Adrenal gland (tissue), 12 donors: ENCODE measurements around the gene SVIL. TPM values are rescaled to one million over a fixed set of nuclear protein-coding genes. Genes with fewer than 3 reads are reported as not detected.
"Not testable (repeated sequence)": the region's sequence is repeated elsewhere in the genome, so short reads cannot be mapped to it uniquely, and the experiment has no call there.

ENCODE experiments used
- DNase-seq, 7 donors: peaks; one replicate each; pipeline ENCODE4 v3.0.0-alpha.2; 2019 to 2020
- H3K27ac ChIP-seq, 5 donors: fragments of 200-600 bp; sonication (generic) in 4 of 5; 1 replicate in 3 of 5; 2 replicates in 2 of 5; pipeline versions ENCODE4 v1.5.1 to v1.8.0; 2016 to 2020; ENCODE audit warnings: mild to moderate bottlenecking in 1 of 5
- H3K27me3 ChIP-seq: fragments of 200-600 bp; 2 replicates; pipeline ENCODE4 v1.8.0; 2021
- H3K36me3 ChIP-seq, 2 donors: fragments of 200-600 bp; replicated peaks in 1 of 2; 1 replicate in 1 of 2; 2 replicates in 1 of 2; pipeline versions ENCODE4 v1.5.1 to v1.8.0; 2018 to 2022
- H3K4me1 ChIP-seq, 2 donors: fragments of 200-600 bp; replicated peaks in 1 of 2; 1 replicate in 1 of 2; 2 replicates in 1 of 2; pipeline versions ENCODE4 v1.5.1 to v1.8.0; 2018 to 2021
- H3K4me3 ChIP-seq, 4 donors: fragments of 200-600 bp; sonication (generic) in 3 of 4; one replicate each; pipeline ENCODE4 v1.5.1; 2016 to 2018
- H3K9me3 ChIP-seq, 3 donors: fragments of 200-600 bp; sonication (generic) in 1 of 3; replicated peaks in 1 of 3; 1 replicate in 2 of 3; 2 replicates in 1 of 3; pipeline versions ENCODE4 v1.5.1 to v1.8.0; 2016 to 2021
- POLR2A ChIP-seq, 2 donors: fragments of 450-650 bp; IDR thresholded peaks; one replicate each; pipeline ENCODE4 v1.6.1; 2017; ENCODE audit warnings: antibody characterized with exemption in 2 of 2, mild to moderate bottlenecking in 2 of 2, moderate library complexity in 1 of 2
- WGBS, 4 donors: extraction: QIAGEN DNeasy Blood & Tissue Kit in 2 of 4; methylation state at CpG; one replicate each; pipeline versions ENCODE4 v1.1.5 to v1.1.7; 2013 to 2017; 5-methylcytosine and 5-hydroxymethylcytosine counted together
- intact Hi-C, 2 donors: fragments of 100-400 bp; cut with DNase I; formaldehyde crosslinking; loops; one replicate each; pipeline versions ENCODE4 v1.14.1 to v1.15.0; 2022 to 2023
- polyA plus RNA-seq, 3 donors: library from polyadenylated mRNA; stranded (reverse); fragments of 200-250 nt in 2 of 3; fragments of 350-450 nt in 1 of 3; fragmentation: Illumina TruSeq in 1 of 3; extraction: RNeasy Lipid Tissue Mini Kit (QIAGEN cat#74804) in 1 of 3; gene quantifications; one replicate each; pipeline ENCODE4 v1.2.3, GENCODE V29; 2013 to 2014
- total RNA-seq, 9 donors: library from RNA; depleted of rRNA in 4 of 9; stranded (reverse); fragments of >200 nt in 4 of 9; fragments of 120-200 nt in 1 of 9; fragmentation: NEBNext Ultra II Directional in 1 of 9; extraction: Animal tissue kit (Norgen Biotek cat#: 25700) in 1 of 9; gene quantifications; one replicate each; pipeline versions ENCODE4 v1.1.0 to v1.2.4, GENCODE V29; 2013 to 2023
- TF ChIP-seq, protein P1 (sequence below), 6 experiments: fragments of 450-650 bp in 4 of 6; fragments of 200-600 bp in 2 of 6; sonication (generic) in 1 of 6; IDR thresholded peaks; 1 replicate in 5 of 6; 2 replicates in 1 of 6; pipeline versions ENCODE4 v1.5.1 to v1.8.0; 2016 to 2021; ENCODE audit warnings: antibody characterized with exemption in 6 of 6, mild to moderate bottlenecking in 2 of 6, moderate library complexity in 1 of 6
- donor health status: healthy with polysubstance abuse.
- donor health status: Bipolar disorder and iron deficiency.
- donor health status: DM: yes; HTN: yes; CAD: no.
- donor health status: DM: no; HTN: no; CAD: no.
- donor health status: DM: no; HTN: no; CAD: no.
- donor health status: DM: yes; HTN: yes; CAD: no.

SVIL gene
- total and polyA plus RNA-seq, 12 donors, result 6.7 to 73.1 (median 26.0) TPM

DNA sequence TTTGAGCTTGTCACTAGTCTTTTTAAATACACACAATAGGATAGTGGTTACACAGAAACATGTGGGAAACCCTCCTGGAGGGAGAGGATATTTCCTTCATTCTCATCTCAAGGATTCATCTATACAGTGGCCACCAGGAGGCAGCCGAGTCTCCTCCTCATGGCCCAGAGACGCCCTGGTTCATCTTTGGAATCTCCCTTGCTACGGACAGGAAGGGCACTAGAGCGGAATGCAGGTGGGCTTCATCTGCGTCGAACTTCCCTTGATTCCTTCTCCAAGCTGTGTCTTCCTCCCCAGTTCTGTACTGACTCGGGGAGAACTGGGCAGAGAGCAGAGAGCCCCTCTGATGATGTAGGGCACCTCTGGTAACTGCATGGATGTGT is 146.9 kb downstream of the SVIL start:
- H3K27ac ChIP-seq, H3K9me3 ChIP-seq, intact Hi-C loops, H3K27me3 ChIP-seq, H3K4me3 ChIP-seq, H3K4me1 ChIP-seq: not testable (repeated sequence)
- WGBS, 4 donors, result 61 to 77% (median 72%) methylated on average over 7 of the region's 7 CpGs
- TF ChIP-seq, protein P1, sequence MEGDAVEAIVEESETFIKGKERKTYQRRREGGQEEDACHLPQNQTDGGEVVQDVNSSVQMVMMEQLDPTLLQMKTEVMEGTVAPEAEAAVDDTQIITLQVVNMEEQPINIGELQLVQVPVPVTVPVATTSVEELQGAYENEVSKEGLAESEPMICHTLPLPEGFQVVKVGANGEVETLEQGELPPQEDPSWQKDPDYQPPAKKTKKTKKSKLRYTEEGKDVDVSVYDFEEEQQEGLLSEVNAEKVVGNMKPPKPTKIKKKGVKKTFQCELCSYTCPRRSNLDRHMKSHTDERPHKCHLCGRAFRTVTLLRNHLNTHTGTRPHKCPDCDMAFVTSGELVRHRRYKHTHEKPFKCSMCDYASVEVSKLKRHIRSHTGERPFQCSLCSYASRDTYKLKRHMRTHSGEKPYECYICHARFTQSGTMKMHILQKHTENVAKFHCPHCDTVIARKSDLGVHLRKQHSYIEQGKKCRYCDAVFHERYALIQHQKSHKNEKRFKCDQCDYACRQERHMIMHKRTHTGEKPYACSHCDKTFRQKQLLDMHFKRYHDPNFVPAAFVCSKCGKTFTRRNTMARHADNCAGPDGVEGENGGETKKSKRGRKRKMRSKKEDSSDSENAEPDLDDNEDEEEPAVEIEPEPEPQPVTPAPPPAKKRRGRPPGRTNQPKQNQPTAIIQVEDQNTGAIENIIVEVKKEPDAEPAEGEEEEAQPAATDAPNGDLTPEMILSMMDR (IDR thresholded peaks at IDR 0.05), result peak in 3 of 6 experiments; percentile 16 to 20 (median 20)
- peak in 1 of 7 donors; percentile 42 for DNase-seq
- H3K36me3 ChIP-seq, result peaks cover 0 to 42% of the 10 kb centered on the region in 2 donors

DNA sequence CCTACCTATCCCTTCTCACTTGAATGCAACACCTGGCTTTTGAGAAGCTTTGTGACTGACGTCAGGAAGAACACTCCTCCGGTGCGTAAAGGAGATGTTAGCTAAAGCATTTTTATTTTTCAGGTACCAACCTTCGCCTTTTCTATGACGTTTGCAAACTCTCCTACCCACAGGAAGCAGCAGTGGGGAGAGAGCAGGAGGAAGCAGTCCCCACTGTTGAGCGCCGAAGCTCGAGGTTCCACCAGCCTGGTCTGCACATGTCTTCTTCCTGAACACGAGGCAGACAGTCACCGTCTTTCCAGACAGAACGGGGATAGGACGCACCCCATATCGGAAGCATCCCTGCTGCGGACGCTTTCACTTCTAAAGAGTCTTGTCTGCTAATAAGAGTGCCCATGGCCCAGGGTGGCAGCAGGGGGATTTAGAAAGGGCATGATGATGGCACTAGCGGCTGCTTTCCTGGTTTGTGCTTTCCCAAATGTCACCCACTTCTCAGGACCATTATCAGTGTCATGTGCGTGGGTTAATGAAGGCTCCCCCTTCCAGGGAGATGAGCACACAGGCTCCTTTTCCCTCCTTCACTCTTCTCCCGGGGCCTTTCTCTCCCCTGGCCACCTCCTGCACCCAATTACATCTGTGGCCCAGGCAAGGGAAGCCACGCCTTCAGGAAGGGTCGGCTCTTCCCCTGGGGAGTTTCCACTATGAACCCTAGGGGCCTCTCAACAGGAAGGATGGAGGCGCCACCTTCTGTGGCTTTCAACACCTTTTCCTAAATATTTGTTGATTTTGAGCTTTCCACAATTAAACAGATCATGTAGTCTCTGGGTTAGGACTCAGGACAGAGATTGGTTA is 147.5 kb downstream of the SVIL start:
- Histone ChIP-seq H3K4me1 (peaks cover 3 to 13% of the 10 kb centered on the region in 2 donors), H3K36me3 (peaks cover 0 to 36% of the 10 kb centered on the region in 2 donors)
- H3K27me3 ChIP-seq, H3K9me3 ChIP-seq, H3K27ac ChIP-seq, intact Hi-C loops, H3K4me3 ChIP-seq: not testable (repeated sequence)
- DNase-seq, result peak in 1 of 7 donors; percentile 41
- WGBS, 4 donors, result 81 to 84% (median 83%) methylated on average over 12 to 21 of the region's 21 CpGs

DNA sequence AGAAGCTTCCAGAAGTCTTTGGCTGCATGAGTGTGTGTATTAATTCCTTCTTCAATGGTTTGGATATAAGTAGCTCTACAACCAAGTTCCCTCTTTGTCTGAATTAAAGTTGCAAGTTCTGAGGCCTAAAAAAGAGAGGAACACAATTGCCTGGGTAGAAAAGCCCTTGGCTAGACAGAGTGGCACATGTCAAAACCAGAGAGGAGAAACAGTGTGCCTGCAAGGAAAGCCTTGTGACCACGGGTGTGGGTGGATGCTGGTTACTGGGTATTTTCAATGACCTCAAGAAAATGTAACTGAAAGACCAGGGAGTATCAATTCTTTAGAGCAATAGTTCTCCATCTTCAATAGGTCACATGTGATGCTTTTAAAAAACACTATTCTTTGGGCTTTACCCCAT is 148.3 kb downstream of the SVIL start:
- Histone ChIP-seq H3K4me3 (no peak overlapping the region), H3K36me3 (peaks cover 0 to 28% of the 10 kb centered on the region in 2 donors), H3K27me3 (no peaks in the 10 kb centered on the region), H3K9me3 (no peaks in the 10 kb centered on the region), H3K27ac (no peak overlapping the region), H3K4me1 (peaks cover 11 to 21% of the 10 kb centered on the region in 2 donors)
- WGBS, 4 donors, result 63 to 83% (median 72%) methylated on average over 1 of the region's 1 CpG
- intact Hi-C loops, result no loop called here
- peak in 1 of 7 donors; percentile 21 for DNase-seq
- TF ChIP-seq, protein P1 (IDR thresholded peaks at IDR 0.05), result no peak
- TF ChIP-seq POLR2A (IDR thresholded peaks at IDR 0.05), result no peak

DNA sequence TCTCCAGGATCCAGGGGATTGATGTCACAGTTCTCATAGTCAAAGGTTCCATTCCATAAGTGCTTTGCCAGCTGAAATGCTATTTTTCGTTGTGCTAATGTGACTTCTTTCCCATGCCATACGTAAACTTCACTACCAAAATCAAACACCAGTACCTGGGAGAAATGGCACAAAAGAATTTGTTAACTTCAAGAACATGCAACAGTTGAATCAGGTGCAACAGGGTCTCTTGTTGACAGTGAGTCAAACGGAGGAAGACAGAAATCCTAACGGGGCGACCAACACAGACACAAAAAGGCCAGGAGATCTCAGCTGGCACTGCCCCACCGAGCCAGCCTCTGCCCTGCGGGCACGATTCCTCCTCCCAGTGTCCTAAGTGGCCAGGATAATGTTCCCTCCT is 150.1 kb downstream of the SVIL start:
- intact Hi-C loops, result not testable (repeated sequence)
- H3K4me1 ChIP-seq, result peaks cover 11 to 23% of the 10 kb centered on the region in 2 donors
- 76 to 81% (median 78%) methylated on average over 6 to 8 of the region's 8 CpGs for WGBS, 4 donors

DNA sequence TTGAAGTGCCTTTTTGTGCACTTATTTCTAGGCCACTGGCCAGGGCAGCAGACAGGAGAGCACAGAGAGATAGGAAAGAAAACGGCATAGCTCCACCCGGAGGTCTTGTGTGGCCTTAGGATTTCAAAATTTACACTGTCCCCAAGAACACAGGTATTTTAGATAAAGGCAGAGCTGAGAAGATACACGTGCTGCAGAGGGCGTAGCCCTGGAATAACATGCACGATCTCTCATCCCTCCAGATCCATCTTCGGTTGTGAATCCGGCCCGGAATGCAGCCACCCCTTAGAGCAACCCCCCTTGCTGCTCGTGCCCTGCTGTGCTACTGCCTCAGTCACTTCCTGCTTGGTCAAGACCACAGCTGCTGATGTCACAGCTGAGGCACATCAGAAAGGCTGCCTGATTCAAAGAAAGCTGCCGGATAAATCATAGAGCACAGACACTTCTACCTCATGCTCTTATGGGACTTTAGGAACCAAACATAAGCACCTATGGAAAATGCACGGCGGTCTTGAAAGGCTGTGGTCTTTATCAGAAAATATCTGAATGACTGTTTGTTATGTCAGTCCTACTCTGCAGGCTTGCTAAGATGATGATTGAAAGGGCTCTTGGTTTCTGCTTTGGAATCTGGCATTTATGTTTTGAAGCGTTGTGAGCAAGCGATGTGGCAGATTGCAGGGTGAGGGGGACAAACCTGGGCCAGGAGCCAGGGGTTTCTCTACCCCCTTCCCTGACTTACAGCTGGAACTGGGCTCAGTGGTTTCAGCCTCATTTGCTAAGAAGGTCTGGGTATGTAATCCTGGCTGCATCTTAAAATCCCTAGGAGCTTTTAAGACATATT is 152.0 kb downstream of the SVIL start:
- Histone ChIP-seq H3K9me3 (no peaks in the 10 kb centered on the region), H3K27me3 (no peaks in the 10 kb centered on the region), H3K27ac (peak overlapping the region in 4 of 5 donors; percentile 19 to 59 (median 36)), H3K36me3 (peaks cover 0 to 20% of the 10 kb centered on the region in 2 donors), H3K4me1 (peaks cover 11 to 23% of the 10 kb centered on the region in 2 donors), H3K4me3 (no peak overlapping the region)
- DNase-seq, result peak in 4 of 7 donors; percentile 50 to 78 (median 58)
- TF ChIP-seq POLR2A (IDR thresholded peaks at IDR 0.05), result peak in 1 of 2 donors; percentile 4
- TF ChIP-seq, protein P1 (IDR thresholded peaks at IDR 0.05), result peak in 1 of 6 experiments; percentile 4
- 35 to 59% (median 48%) methylated on average over 11 to 14 of the region's 14 CpGs for WGBS, 4 donors
- intact Hi-C loops, result no loop called here

More for the DNA sequence above, 150.1 kb downstream of the SVIL start:
- H3K27ac ChIP-seq, H3K4me3 ChIP-seq, H3K27me3 ChIP-seq, H3K9me3 ChIP-seq: not testable (repeated sequence)
- peaks cover 0 to 32% of the 10 kb centered on the region in 2 donors for H3K36me3 ChIP-seq
- DNase-seq, result peak in 1 of 7 donors; percentile 35
